ENCODE data around the gene OR10K1. TPM values are rescaled to one million over a fixed set of nuclear protein-coding genes. Genes with fewer than 3 reads are reported as not detected.
A peak's percentile ranks its signal among the peaks of the same experiment; 100 is the strongest.
"Not testable (repeated sequence)": the region's sequence is repeated elsewhere in the genome, so short reads cannot be mapped to it uniquely, and the experiment has no call there.

The OR10K1 gene
- not detected for polyA plus RNA-seq (2013, experiment 1 of 2; ENCODE audit: insufficient read length)
- not detected for polyA plus RNA-seq (2013, experiment 2 of 2; ENCODE audit: insufficient read length)

- no peak for DNase-seq
Observed at GRCh38 chr1:158461534-158461933, at the start of gene OR10K1. OR10K1 (plus strand) TSS chr1:158461834; CDS start chr1:158465562, 3,728 bp downstream.

- no peak for DNase-seq
Observed at GRCh38 chr1:158414651-158415345, 46.8 kb upstream of the OR10K1 start.

- DNase-seq, result no peak
Observed at GRCh38 chr1:158417586-158417985, 44.0 kb upstream of the OR10K1 start.

- no peak for DNase-seq
Observed at GRCh38 chr1:158422212-158422611, 39.4 kb upstream of the OR10K1 start.

GRCh38 chr1:158425027-158425426 lies 36.6 kb upstream of the OR10K1 start:
- DNase-seq, result no peak

GRCh38 chr1:158426137-158426536 lies 35.5 kb upstream of the OR10K1 start, which contains the start of gene OR10K2:
OR10K2 (minus strand) TSS chr1:158426237; CDS start chr1:158420866, 5,371 bp downstream.
- DNase-seq, result no peak

GRCh38 chr1:158430163-158430562 lies 31.5 kb upstream of the OR10K1 start:
- DNase-seq, result not testable (repeated sequence)

GRCh38 chr1:158434741-158435140 lies 26.9 kb upstream of the OR10K1 start:
- DNase-seq, result no peak

GRCh38 chr1:158445376-158445775 lies 16.3 kb upstream of the OR10K1 start:
- no peak for DNase-seq

GRCh38 chr1:158454537-158454936 lies 7.1 kb upstream of the OR10K1 start:
- no peak for DNase-seq

GRCh38 chr1:158457246-158457645 lies 4.4 kb upstream of the OR10K1 start:
- no peak for DNase-seq

GRCh38 chr1:158458263-158458662 lies 3.4 kb upstream of the OR10K1 start:
- peak; percentile 6 for DNase-seq

- DNase-seq, result no peak
Observed at GRCh38 chr1:158471920-158472319, 10.3 kb downstream of the OR10K1 start, which contains the start of gene OR10R2. OR10R2 (plus strand) TSS chr1:158472220; CDS start chr1:158472326, 106 bp downstream.

- no peak for DNase-seq
Observed at GRCh38 chr1:158485455-158485854, 23.8 kb downstream of the OR10K1 start.

GRCh38 chr1:158491316-158491715 lies 29.7 kb downstream of the OR10K1 start:
- DNase-seq, result no peak

- DNase-seq, result no peak
Observed at GRCh38 chr1:158493054-158493453, 31.4 kb downstream of the OR10K1 start.

GRCh38 chr1:158494796-158495195 lies 33.2 kb downstream of the OR10K1 start:
- no peak for DNase-seq

- DNase-seq, result no peak
Observed at GRCh38 chr1:158496374-158496773, 34.7 kb downstream of the OR10K1 start.

- peak; percentile 3 for DNase-seq
Observed at GRCh38 chr1:158506369-158506987, 44.8 kb downstream of the OR10K1 start.

- no peak for DNase-seq
Observed at GRCh38 chr1:158507511-158507910, 45.9 kb downstream of the OR10K1 start.

GRCh38 chr1:158509471-158510156 lies 48.0 kb downstream of the OR10K1 start:
- peak; percentile 6 for DNase-seq

GRCh38 chr1:158516966-158517365 lies 55.3 kb downstream of the OR10K1 start:
- no peak for DNase-seq

Data from fibroblast of skin of back (primary cell).